ENCODE measurements around the gene ILDR1. TPM values are rescaled to one million over a fixed set of nuclear protein-coding genes. Genes with fewer than 3 reads are reported as not detected.

Gene ILDR1
- total and polyA plus RNA-seq, 2 of the 8 experiments (the other 6 are each of a cell fraction or from before 2014, with no cell fraction given): 1.8 TPM

GRCh38 chr3:122031123-122031468 is 9.0 kb upstream of the ILDR1 start:
- 94% methylated on average over 1 of the region's 1 CpG; no CpG with 5 or more reads in 1 of the 2 experiments for WGBS, 2 experiments (ENCODE audit: extremely low coverage in 1 of 2, insufficient coverage in 1 of 2, insufficient read length in 1 of 2, insufficient replicate concordance in 2 of 2, low coverage in 1 of 2, low lambda C conversion rate in 2 of 2, missing lambda C conversion rate in 1 of 2)
- TF ChIP-seq BCL11A (IDR thresholded peaks at IDR 0.05; ENCODE audit: low read depth in 2 of 2, low read length in 2 of 2): no peak
- no peak for TF ChIP-seq EP300 (IDR thresholded peaks at IDR 0.05; ENCODE audit: borderline replicate concordance in 1 of 2, low read depth in 2 of 2, low read length in 2 of 2)
- no peak for TF ChIP-seq GTF2F1 (IDR thresholded peaks at IDR 0.05; ENCODE audit: borderline replicate concordance, low read depth, low read length)
- no peak for TF ChIP-seq CHD1 (IDR thresholded peaks at IDR 0.05; ENCODE audit: low read depth, low read length)
- TF ChIP-seq CREB1 (IDR thresholded peaks at IDR 0.05): no peak
- TF ChIP-seq SIN3A (conservative IDR thresholded peaks at IDR 0.05 in 1 of 2, IDR thresholded peaks at IDR 0.05 in 1 of 2; ENCODE audit: low read depth in 1 of 2, low read length in 2 of 2): no peak
- TF ChIP-seq BACH1 (IDR thresholded peaks at IDR 0.05; ENCODE audit: low read length): no peak
- TF ChIP-seq NRF1 (IDR thresholded peaks at IDR 0.05; ENCODE audit: low read depth, low read length): no peak
- no peak for TF ChIP-seq SUZ12 (IDR thresholded peaks at IDR 0.05; ENCODE audit: low read length)
- TF ChIP-seq SIRT6 (IDR thresholded peaks at IDR 0.05; ENCODE audit: low read length): no peak
- no peak for TF ChIP-seq SRF (IDR thresholded peaks at IDR 0.05; ENCODE audit: low read depth, low read length)
- no peak for TF ChIP-seq SAP30 (IDR thresholded peaks at IDR 0.05; ENCODE audit: insufficient read depth, insufficient replicate concordance, low read length)
- TF ChIP-seq BRCA1 (IDR thresholded peaks at IDR 0.05; ENCODE audit: low read depth, low read length): no peak
- TF ChIP-seq USF2 (IDR thresholded peaks at IDR 0.05; ENCODE audit: low read length): no peak

More at GRCh38 chr3:122031123-122031468, 9.0 kb upstream of the ILDR1 start:
- FAIRE-seq (no peak), DNase-seq (ENCODE audit: low read depth in 1 of 2, low spot score in 2 of 2) (no peak)
- Histone ChIP-seq H3K14ac (ENCODE audit: insufficient read length) (no peak overlapping the region), H3K4me2 (ENCODE audit: insufficient read depth in 1 of 2, low read depth in 2 of 2, low read length in 2 of 2) (no peak overlapping the region), H2BK120ac (replicated peaks; ENCODE audit: low read depth, low read length) (no peak overlapping the region), H2AK5ac (ENCODE audit: low read depth, low read length) (no peak overlapping the region), H3K27ac (ENCODE audit: low read depth, low read length) (no peak overlapping the region), H2BK20ac (ENCODE audit: low read length) (no peak overlapping the region), H3K23me2 (ENCODE audit: low read depth, low read length) (no peaks in the 10 kb centered on the region), H4K5ac (ENCODE audit: insufficient read length, low read depth, low read length) (no peak overlapping the region), H3K9ac (replicated peaks in 1 of 4; ENCODE audit: extremely low read depth in 1 of 4, low read depth in 3 of 4, low read length in 3 of 4) (no peak overlapping the region), H2BK15ac (ENCODE audit: low read length) (no peak overlapping the region), H3K27me3 (replicated peaks in 1 of 4; ENCODE audit: control insufficient read depth in 3 of 4, extremely low read depth in 1 of 4, insufficient read depth in 3 of 4, low read length in 3 of 4) (no peaks in the 10 kb centered on the region), H3K56ac (replicated peaks; ENCODE audit: insufficient read length, low read depth, low read length) (no peak overlapping the region), H2BK12ac (ENCODE audit: low read depth, low read length) (no peak overlapping the region), H3K4ac (replicated peaks; ENCODE audit: insufficient read length, low read depth, low read length) (no peak overlapping the region), H2BK5ac (ENCODE audit: low read depth, low read length) (no peak overlapping the region), H4K8ac (ENCODE audit: extremely low read depth, insufficient read depth, low read length) (no peak overlapping the region), H3K79me1 (ENCODE audit: low read depth, low read length) (no peaks in the 10 kb centered on the region), H4K20me1 (replicated peaks in 1 of 2; ENCODE audit: control insufficient read depth in 1 of 2, insufficient read depth in 2 of 2, low read length in 2 of 2) (no peaks in the 10 kb centered on the region), H3K79me2 (ENCODE audit: control insufficient read depth in 1 of 2, insufficient read depth in 2 of 2, low read length in 2 of 2) (no peaks in the 10 kb centered on the region), H3K9me3 (ENCODE audit: insufficient read depth in 2 of 2, low read depth in 1 of 2, low read length in 1 of 2) (peaks cover 0 to 4% of the 10 kb centered on the region in 2 experiments; a peak in 1 of 4 replicates), H3K23ac (ENCODE audit: insufficient read length) (no peak overlapping the region), H2AFZ (ENCODE audit: low read length) (no peak overlapping the region), H4K91ac (replicated peaks; ENCODE audit: insufficient read length, low read length) (no peak overlapping the region), H3K4me1 (replicated peaks in 1 of 4; ENCODE audit: control insufficient read depth in 3 of 4, insufficient read depth in 4 of 4, low read length in 3 of 4) (no peaks in the 10 kb centered on the region), H3K18ac (ENCODE audit: extremely low read depth, low read length) (no peak overlapping the region), H3K4me3 (ENCODE audit: extremely low read depth in 1 of 4, insufficient read depth in 2 of 4, low read depth in 3 of 4, low read length in 4 of 4) (no peak overlapping the region), H3K36me3 (ENCODE audit: control insufficient read depth in 2 of 4, insufficient read depth in 4 of 4, low read length in 3 of 4) (no peaks in the 10 kb centered on the region)
- ChIA-PET CTCF (ENCODE audit: partially characterized antibody) (interaction anchor here (0.9 to 1.0 kb wide), 3 partner anchors 26 to 35 kb away, joined by 3 to 4 read pairs (median 4); no protein-coding TSS in a partner anchor), POLR2A (ENCODE audit: partially characterized antibody) (no interaction called here)

All from H1 (cell line).